ENCODE data around the gene UBE2A. TPM values are rescaled to one million over a fixed set of nuclear protein-coding genes. Genes with fewer than 3 reads are reported as not detected.

Gene UBE2A
- total RNA-seq, 2 donors from 2014 or later = 46.6 to 56.7 TPM

DNA sequence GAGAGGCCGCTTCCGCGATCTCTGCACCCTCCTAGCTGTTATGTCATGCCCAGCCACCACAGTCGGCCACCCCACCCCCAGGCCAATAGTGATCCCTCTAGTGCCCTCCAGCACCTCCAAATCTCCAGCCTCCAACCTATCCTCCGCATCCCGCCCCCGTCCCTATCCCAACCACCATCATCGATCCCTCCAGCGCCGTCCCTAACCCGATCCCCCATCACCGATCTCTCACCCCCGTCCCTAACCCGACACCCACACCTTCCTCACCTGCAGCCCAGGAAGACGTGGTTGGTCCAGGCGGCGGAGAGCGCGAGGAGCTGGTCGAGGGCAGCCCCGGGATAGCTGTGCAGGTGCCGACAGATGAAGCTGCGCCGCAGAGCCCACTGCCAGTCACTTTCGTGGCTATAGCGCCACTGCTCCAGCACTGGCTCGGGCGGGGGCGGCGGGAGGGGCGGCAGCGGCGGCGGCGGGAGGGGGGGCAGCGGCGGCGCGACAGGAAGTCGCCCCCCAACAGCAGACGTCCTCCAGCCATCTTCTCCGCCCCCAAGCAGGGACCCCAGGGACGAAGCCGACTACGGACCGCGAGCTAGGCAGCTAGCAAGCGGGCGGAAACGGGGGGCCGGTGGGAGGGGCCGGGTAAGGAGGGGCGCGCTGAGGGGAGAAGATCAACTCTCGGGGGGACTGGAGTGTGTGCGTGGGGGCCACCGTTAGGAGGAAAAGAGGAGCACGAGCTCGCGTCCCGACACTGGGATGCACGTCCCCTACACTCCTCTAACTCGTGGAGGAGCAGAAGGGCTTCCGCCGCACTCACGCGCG, 31.3 kb downstream of the UBE2A start:
- intact Hi-C loops (cut with DNase I) = no loop called here
- DNase-seq (ENCODE audit: low spot score) = no peak

- intact Hi-C loops (cut with DNase I) = no loop called here
- peak; percentile 97 for DNase-seq (ENCODE audit: low spot score)
These were observed 32.1 kb downstream of the UBE2A start, which contains the start of gene NKRF for GRCh38 chrX:119606280-119607017. Gene NKRF, minus strand, starts transcription at chrX:119606424.

GRCh38 chrX:119607018-119607389, 32.6 kb downstream of the UBE2A start:
- DNase-seq (ENCODE audit: low spot score) = no peak
- intact Hi-C loops (cut with DNase I) = no loop called here

DNA sequence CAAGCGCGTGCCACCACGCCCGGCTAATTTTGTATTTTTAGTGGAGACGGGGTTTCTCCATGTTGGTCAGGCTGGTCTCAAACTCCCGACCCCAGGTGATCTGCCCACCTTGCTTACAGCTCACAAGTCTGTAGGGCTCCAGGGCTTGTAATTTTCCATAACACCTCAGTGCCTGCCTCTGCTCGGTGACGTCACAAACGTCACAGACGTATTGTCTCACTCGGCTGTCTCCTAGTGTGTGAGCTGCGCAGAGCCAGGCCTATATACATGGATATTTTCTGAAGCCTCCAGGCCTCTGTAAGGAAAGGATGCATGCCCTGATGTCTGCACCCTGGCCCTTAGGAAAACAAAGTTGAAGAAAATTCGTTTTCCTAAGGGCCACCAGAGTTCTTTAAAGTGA, 40.4 kb downstream of the UBE2A start:
- intact Hi-C loops (cut with DNase I) = no loop called here
- no peak for DNase-seq (ENCODE audit: low spot score)

DNA sequence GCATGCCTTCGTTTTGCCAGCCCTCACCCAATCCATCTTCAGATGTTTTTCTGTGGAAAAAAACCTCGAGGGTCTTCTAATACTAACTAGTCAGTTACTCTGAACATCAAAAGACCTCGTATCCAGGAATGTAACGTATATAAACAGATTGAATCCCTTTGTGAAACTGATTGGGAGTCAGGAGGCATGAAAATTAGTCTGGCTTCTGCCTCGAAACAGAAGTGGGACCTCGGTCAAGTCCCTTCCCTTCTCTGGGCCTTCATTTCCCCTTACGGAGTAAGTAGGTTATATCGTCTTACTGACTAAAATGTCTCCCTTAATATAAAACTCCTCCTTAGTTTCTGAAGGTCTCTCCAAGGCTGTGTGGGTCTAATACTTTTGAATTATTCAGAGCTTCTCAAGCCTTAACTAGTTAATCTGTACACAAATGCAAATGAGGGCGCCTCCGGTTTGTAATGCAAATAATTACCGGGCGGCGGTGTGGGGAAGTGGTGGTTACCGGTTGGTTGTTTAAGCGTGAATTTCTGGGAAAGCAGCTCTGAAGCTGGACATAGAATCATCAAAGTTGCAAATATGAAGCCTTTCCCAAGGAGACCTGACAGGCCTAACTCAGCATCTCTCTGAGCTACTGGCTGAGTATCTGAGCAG, 43.3 kb downstream of the UBE2A start:
- intact Hi-C loops (cut with DNase I) = no loop called here
- DNase-seq (ENCODE audit: low spot score) = no peak

DNA sequence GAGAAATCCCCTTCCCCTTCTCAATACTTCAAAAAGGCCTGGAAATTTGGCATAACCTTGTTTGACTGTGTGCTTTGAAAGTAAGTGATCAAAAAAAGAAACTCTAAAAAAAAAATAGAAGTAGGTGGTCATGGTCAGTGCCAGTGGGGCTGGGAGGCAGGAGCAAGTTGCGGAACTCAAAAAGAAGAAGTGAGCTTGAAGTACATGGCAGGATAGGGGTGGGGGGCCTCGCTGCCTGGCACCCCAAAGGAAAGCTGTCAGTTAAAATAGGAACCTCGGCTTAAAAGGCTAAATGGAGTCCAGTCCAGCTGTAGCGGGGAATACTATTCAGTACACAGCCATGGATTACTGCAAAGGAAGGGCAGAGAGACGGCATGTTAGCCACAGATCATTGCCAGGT, 44.1 kb downstream of the UBE2A start:
- intact Hi-C loops (cut with DNase I) = no loop called here

GRCh38 chrX:119622356-119623232, 48.2 kb downstream of the UBE2A start:
- DNase-seq (ENCODE audit: low spot score) = no peak

More for the DNA sequence above, 44.1 kb downstream of the UBE2A start:
- no peak for DNase-seq (ENCODE audit: low spot score)

DNA sequence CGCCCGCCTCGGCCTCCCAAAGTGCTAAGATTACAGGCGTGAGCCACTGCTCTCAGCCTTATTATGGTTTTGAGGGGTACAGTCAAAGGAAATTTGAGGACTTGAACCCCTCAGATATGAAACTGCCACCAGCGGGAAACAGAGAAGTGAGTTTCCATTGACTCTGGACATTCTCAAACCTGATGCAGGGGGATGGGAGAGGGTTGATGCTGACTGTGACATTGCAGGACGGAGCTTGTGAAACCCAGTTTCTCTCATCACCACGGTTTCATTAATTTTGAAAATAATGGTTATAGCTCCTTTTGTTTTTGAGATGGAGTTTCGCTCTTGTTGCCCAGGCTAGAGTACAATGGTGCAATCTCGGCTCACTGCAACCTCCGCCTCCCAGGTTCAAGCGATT, 50.1 kb downstream of the UBE2A start:
- no peak for DNase-seq (ENCODE audit: low spot score)
- intact Hi-C loops (cut with DNase I) = no loop called here

More at GRCh38 chrX:119622356-119623232, 48.2 kb downstream of the UBE2A start:
- intact Hi-C loops (cut with DNase I) = no loop called here

DNA sequence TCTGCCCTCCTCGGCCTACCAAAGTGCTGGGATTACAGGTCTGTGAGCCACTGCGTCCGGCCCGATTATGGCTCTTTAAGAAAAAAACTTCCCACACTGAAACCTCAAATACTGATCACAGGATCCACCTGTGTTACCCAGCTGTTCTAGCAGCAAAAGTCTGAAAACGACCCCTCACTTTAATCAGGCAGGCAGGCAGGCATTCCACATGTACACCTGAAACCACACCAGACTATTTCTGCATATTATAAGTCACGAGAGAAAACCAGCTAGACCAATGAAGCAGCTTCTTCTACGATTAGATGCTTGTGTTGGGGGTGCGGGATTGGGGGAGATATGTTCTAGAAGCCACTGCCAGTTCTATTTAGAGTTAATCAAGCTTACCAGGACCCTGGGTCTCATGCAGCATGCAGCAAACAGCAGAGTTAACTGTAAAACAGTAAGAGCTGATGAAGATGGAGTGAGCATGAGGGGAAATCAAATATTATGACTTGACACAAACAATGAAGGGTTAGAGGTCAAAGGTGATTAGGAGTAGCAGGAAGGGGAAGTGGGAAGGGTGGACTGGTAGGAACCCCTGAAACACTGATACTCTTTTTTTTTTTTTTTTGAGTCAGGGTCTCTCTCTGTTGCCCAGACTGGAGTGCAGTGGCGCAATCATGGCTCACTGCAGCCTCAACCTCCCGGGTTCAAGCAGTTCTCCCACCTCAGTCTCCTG, 50.7 kb downstream of the UBE2A start:
- no peak for DNase-seq (ENCODE audit: low spot score)
- intact Hi-C loops (cut with DNase I) = no loop called here

- DNase-seq (ENCODE audit: low spot score) = no peak
- intact Hi-C loops (cut with DNase I) = no loop called here
These were observed 51.5 kb downstream of the UBE2A start for GRCh38 chrX:119625843-119626242.

Other genes starting within 250 kb of the UBE2A start
- gene SLC25A43, start 175.2 kb upstream of the UBE2A start, total RNA-seq = 10 to 100 TPM; 14.0 to 14.7 TPM
- gene SLC25A5, start 106.1 kb upstream of the UBE2A start, total RNA-seq = 100 to 1,000 TPM; 134 to 150 TPM
- gene STEEP1, start 9.2 kb upstream of the UBE2A start, total RNA-seq = 10 to 100 TPM; 13.6 to 15.1 TPM
- gene NKRF, start 31.9 kb downstream of the UBE2A start, total RNA-seq = 1 to 10 TPM; 6.8 to 7.5 TPM
- gene SEPTIN6, start 118.6 kb downstream of the UBE2A start, total RNA-seq = 10 to 100 TPM; 19.4 to 22.3 TPM
- under 1 TPM; 0.29 to 0.32 TPM for gene SOWAHD, start 184.0 kb downstream of the UBE2A start, total RNA-seq
- gene RPL39, start 217.1 kb downstream of the UBE2A start, total RNA-seq = 1,000 to 10,000 TPM; 1,458 to 1,459 TPM